H1 (cell line): ENCODE data around the gene BLVRA. TPM values are rescaled to one million over a fixed set of nuclear protein-coding genes. Genes with fewer than 3 reads are reported as not detected.

Experiments used
- ATF2 ChIP-seq: IDR thresholded peaks from 2 replicates; pipeline ENCODE4 v1.6.1; 2012; ENCODE audit warnings: low read length, inconsistent platforms
- CBX8 ChIP-seq: fragments of 300-800, 300-1000 bp; sonication (generic); IDR thresholded peaks from 2 replicates; pipeline ENCODE4 v1.7.1; 2016; ENCODE audit warnings: low read depth, low read length, borderline replicate concordance
- PHF8 ChIP-seq: fragments of 200-600 bp; sonication (generic); conservative IDR thresholded peaks from 2 replicates; pipeline ENCODE4 v1.7.1; 2012; ENCODE audit warnings: low read depth, mild to moderate bottlenecking, inconsistent platforms, low read length, moderate library complexity
- SP2 ChIP-seq: IDR thresholded peaks from 2 replicates; pipeline ENCODE4 v1.6.1; 2012; ENCODE audit warnings: mild to moderate bottlenecking, low read length, inconsistent platforms
- ZNF274 ChIP-seq: IDR thresholded peaks from 2 replicates; pipeline ENCODE4 v1.7.0; 2012; ENCODE audit warnings: low read length, borderline replicate concordance; ENCODE audit errors: extremely low read depth
- polyA plus RNA-seq, 7 experiments: library from polyadenylated mRNA; depleted of rRNA in 3 of 7; stranded (reverse) in 5 of 7; unstranded in 2 of 7; fragments of >200 nt in 5 of 7; fragments of 200-250 nt in 2 of 7; gene quantifications; 1 replicate in 5 of 7; 2 replicates in 1 of 7; 4 replicates in 1 of 7; pipeline versions ENCODE4 v1.2.1 to v1.2.3, GENCODE V29; 2011 to 2013; ENCODE audit warnings: missing spikeins in 2 of 7, mixed read lengths in 2 of 7
- total RNA-seq: library from RNA; stranded (reverse); fragmentation: NEBNext Ultra II Directional; extraction: Animal tissue kit (Norgen Biotek cat#: 25700); gene quantifications from 2 replicates; pipeline ENCODE4 v1.2.1, GENCODE V29; 2021

Gene BLVRA
- total and polyA plus RNA-seq, 2 of the 8 experiments (the other 6 are each of a cell fraction or from before 2014, with no cell fraction given) = 16.1 to 37.1 TPM

GRCh38 chr7:43838201-43838658 is 79.8 kb downstream of the BLVRA start (continued):
- no peak for TF ChIP-seq ATF2
- TF ChIP-seq ZNF274 = no peak
- no peak for TF ChIP-seq PHF8
- TF ChIP-seq SP2 = no peak
- TF ChIP-seq CBX8 = no peak
- TF ChIP-seq, all 59 proteins: peak for 0
